ENCODE data around the gene TROAP. TPM values are rescaled to one million over a fixed set of nuclear protein-coding genes. Genes with fewer than 3 reads are reported as not detected.

Gene TROAP
- total RNA-seq, 2 donors from 2014 or later = not detected

- no peak within 1 kb of the TSS for H3K27ac ChIP-seq
Observed at GRCh38 chr12:49346659-49347310, 23.7 kb downstream of the TROAP start, which contains the start of gene DNAJC22. Gene DNAJC22, plus strand, starts transcription at chr12:49346888. Its CDS starts 1,985 bp downstream, at chr12:49348873.

GRCh38 chr12:49347311-49348193 lies 24.5 kb downstream of the TROAP start:
- intact Hi-C loops (cut with DNase I) = no loop called here

More at GRCh38 chr12:49346659-49347310, 23.7 kb downstream of the TROAP start, which contains the start of gene DNAJC22:
- DNase-seq = peak in 2 of 4 donors; percentile 22 to 42
- Histone ChIP-seq H3K27me3 (peaks cover 0 to 14% of the 10 kb centered on the region in 2 donors), H3K4me1 (peaks cover 71% of the 10 kb centered on the region), H3K36me3 (replicated peaks in 1 of 2; ENCODE audit: insufficient read depth in 1 of 2, low read depth in 2 of 2) (no peaks in the 10 kb centered on the region), H3K9me3 (no peaks in the 10 kb centered on the region), H3K4me3 (no peak within 1 kb of the TSS)
- intact Hi-C loops (cut with DNase I) = no loop called here
- WGBS, 2 donors = 2 to 3% methylated on average over 14 to 47 of the region's 47 CpGs
- ATAC-seq = no peak
- TF ChIP-seq POLR2A (IDR thresholded peaks at IDR 0.05) (no peak), CTCF (IDR thresholded peaks at IDR 0.05) (no peak)

GRCh38 chr12:49348781-49349180 lies 25.7 kb downstream of the TROAP start:
- Histone ChIP-seq H3K27me3 (peaks cover 0 to 14% of the 10 kb centered on the region in 2 donors), H3K9me3 (no peaks in the 10 kb centered on the region), H3K4me3 (no peak overlapping the region), H3K36me3 (replicated peaks in 1 of 2; ENCODE audit: insufficient read depth in 1 of 2, low read depth in 2 of 2) (no peaks in the 10 kb centered on the region), H3K4me1 (peaks cover 54% of the 10 kb centered on the region), H3K27ac (no peak overlapping the region)
- TF ChIP-seq CTCF (IDR thresholded peaks at IDR 0.05) (no peak), POLR2A (IDR thresholded peaks at IDR 0.05) (no peak)
- ATAC-seq (no peak), DNase-seq (peak in 1 of 4 donors; percentile 10)
- WGBS, 2 donors = 70 to 95% methylated on average over 2 to 5 of the region's 5 CpGs
- intact Hi-C loops (cut with DNase I) = no loop called here

More at GRCh38 chr12:49347311-49348193, 24.5 kb downstream of the TROAP start:
- H3K9me3 ChIP-seq = no peaks in the 10 kb centered on the region
- 2 to 3% methylated on average over 14 to 36 of the region's 37 CpGs for WGBS, 2 donors
- peak overlapping the region in 1 of 2 donors; percentile 4 for H3K4me3 ChIP-seq
- peak; percentile 93 to 97 (median 96) for DNase-seq
- peak overlapping the region in 3 of 4 donors; percentile 38 to 52 (median 48) for H3K27ac ChIP-seq
- no peaks in the 10 kb centered on the region for H3K36me3 ChIP-seq (replicated peaks in 1 of 2; ENCODE audit: insufficient read depth in 1 of 2, low read depth in 2 of 2)
- TF ChIP-seq CTCF (IDR thresholded peaks at IDR 0.05) = peak; percentile 94 to 98 (median 97)
- TF ChIP-seq POLR2A (IDR thresholded peaks at IDR 0.05) = peak; percentile 54 to 90 (median 84)
- peak; percentile 97 for ATAC-seq
- peaks cover 0 to 14% of the 10 kb centered on the region in 2 donors for H3K27me3 ChIP-seq
- peaks cover 64% of the 10 kb centered on the region for H3K4me1 ChIP-seq

- Histone ChIP-seq H3K4me3 (no peak overlapping the region), H3K36me3 (replicated peaks in 1 of 2; ENCODE audit: insufficient read depth in 1 of 2, low read depth in 2 of 2) (no peaks in the 10 kb centered on the region), H3K4me1 (peaks cover 54% of the 10 kb centered on the region), H3K27ac (no peak overlapping the region), H3K9me3 (no peaks in the 10 kb centered on the region), H3K27me3 (peaks cover 0 to 14% of the 10 kb centered on the region in 2 donors)
- ATAC-seq (no peak), DNase-seq (peak in 1 of 4 donors; percentile 8)
- TF ChIP-seq CTCF (IDR thresholded peaks at IDR 0.05) (no peak), POLR2A (IDR thresholded peaks at IDR 0.05) (no peak)
- intact Hi-C loops (cut with DNase I) = no loop called here
- 85 to 93% methylated on average over 11 of the region's 11 CpGs for WGBS, 2 donors
Observed at GRCh38 chr12:49349266-49349665, 26.2 kb downstream of the TROAP start.

Data from body of pancreas (tissue), 4 donors.